GM23248 (cell line): Measurements from ENCODE around the gene HSPA1L.

Experiments
- EZH2 ChIP-seq: fragments of 200-600 bp; sonication (generic); IDR thresholded peaks from 2 replicates; pipeline ENCODE4 v1.6.1; 2018; ENCODE audit warnings: antibody characterized with exemption, mild to moderate bottlenecking; ENCODE audit not compliant: insufficient read depth, poor library complexity, severe bottlenecking
- EZH2phosphoT487 ChIP-seq: fragments of 200-600 bp; sonication (generic); IDR thresholded peaks from 2 replicates; pipeline ENCODE4 v1.6.1; 2018; ENCODE audit warnings: antibody characterized with exemption, moderate library complexity, mild to moderate bottlenecking, low read depth; ENCODE audit not compliant: insufficient read depth

DNA sequence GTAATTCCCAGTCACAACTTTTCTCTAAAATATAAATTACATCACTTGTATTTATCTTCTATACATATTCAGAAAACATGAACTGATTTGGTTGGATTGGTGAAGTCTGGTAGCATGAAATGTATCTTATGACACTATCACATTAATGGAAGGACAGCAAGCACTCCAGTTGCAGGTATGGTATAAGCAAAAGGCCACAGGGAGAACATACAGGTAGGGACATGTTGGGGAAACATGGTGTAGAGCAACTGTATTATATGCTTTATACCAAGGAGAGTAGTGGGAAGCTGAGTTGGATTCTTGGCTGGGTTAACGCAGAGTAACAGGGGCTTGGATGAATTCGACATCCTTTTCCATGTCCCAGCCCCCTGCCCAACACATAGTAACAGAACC, 18.1 kb downstream of the HSPA1L start:
- no peak for TF ChIP-seq EZH2
- TF ChIP-seq EZH2phosphoT487, result no peak
